ENCODE measurements around the gene GYPA.

DNA sequence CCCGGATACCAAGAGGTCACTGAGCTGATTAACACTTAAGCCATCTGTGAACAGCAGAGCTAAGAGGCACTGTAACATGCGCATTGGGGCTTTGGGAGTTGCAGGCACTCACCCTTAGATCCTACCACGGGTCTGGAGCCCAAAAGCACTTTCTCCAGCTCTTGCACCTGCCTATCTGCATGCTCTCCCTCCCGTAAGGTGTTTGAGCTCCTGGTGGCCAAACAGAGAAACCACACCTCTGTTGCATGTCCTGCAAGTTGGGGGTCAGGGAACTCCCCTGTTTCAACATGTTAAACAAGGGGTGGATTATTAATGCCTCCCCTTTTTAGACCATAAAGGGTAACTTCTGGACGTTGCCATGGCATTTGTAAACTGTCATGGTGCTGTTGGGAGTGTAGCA is 49.8 kb downstream of the GYPA start:
- no peak for TF ChIP-seq CTCF (IDR thresholded peaks at IDR 0.05)
- no peak for TF ChIP-seq POLR2A (IDR thresholded peaks at IDR 0.05)
- no peak for TF ChIP-seq EP300 (IDR thresholded peaks at IDR 0.05)
- TF ChIP-seq POLR2AphosphoS5 (IDR thresholded peaks at IDR 0.05): no peak
